HepG2 (cell line): Measurements from ENCODE around the gene KTI12. TPM values are rescaled to one million over a fixed set of nuclear protein-coding genes. Genes with fewer than 3 reads are reported as not detected.

Experiments
- ATAC-seq: fragments of 200-7000 bp; cut with Tn5 transposase; 3 replicates; pipeline ENCODE4 v1.9.1; 2020; ENCODE audit warnings: mild to moderate bottlenecking, moderate library complexity
- BruUV-seq: library from RNA; stranded (reverse); fragments of 400-500 nt; replicated peaks from 2 replicates; lab custom pipeline; 2021; lab: Mats Ljungman, UMichigan
- CTCF ChIA-PET: fragments of 300-600 bp; formaldehyde crosslinking; extraction: SDS; loops from one replicate; lab custom pipeline; 2021; ENCODE audit warnings: low total read pairs, inconsistent platforms, low intra/inter-chr PET ratio; lab: Yijun Ruan, JAX
- POLR2A ChIA-PET: fragments of 350-600 bp; sonication (Branson Sonifier 250); formaldehyde crosslinking; loops from one replicate; lab custom pipeline; 2020; ENCODE audit warnings: antibody characterized with exemption, inconsistent platforms; lab: Yijun Ruan, JAX
- DNase-seq: peaks from one replicate; pipeline ENCODE4 v3.0.0-alpha.2; 2015; ENCODE audit warnings: low spot score
- FAIRE-seq: peaks from 3 replicates; lab custom pipeline; 2011; peaks lifted over from hg19 to GRCh38; lab: Jason Lieb, UNC
- H2AFZ ChIP-seq: one replicate; pipeline ENCODE4 v1.6.1; 2011; ENCODE audit warnings: low read length, inconsistent platforms
- H3K27ac ChIP-seq: fragments of 300-600 bp; 3 replicates; pipeline ENCODE4 v1.8.0; 2011; ENCODE audit warnings: mixed run types, mild to moderate bottlenecking, mixed read lengths, low read length, inconsistent platforms; ENCODE audit not compliant: insufficient read depth; ENCODE audit errors: extremely low read length
- H3K27me3 ChIP-seq, 2 experiments: fragments of 200-600 bp in 1 of 2; 2 replicates in 1 of 2; 3 replicates in 1 of 2; pipeline versions ENCODE4 v1.6.0 to v1.8.0; 2011; ENCODE audit warnings: low read length in 2 of 2, mild to moderate bottlenecking in 2 of 2, moderate library complexity in 2 of 2, inconsistent platforms in 1 of 2; ENCODE audit not compliant: insufficient read depth in 2 of 2, control insufficient read depth in 1 of 2
- H3K36me3 ChIP-seq, 2 experiments: fragments of 200-600 bp in 1 of 2; replicated peaks in 1 of 2; 2 replicates in 1 of 2; 3 replicates in 1 of 2; pipeline versions ENCODE4 v1.5.1 to v1.8.0; 2011; ENCODE audit warnings: low read length in 2 of 2, inconsistent platforms in 1 of 2; ENCODE audit not compliant: insufficient read depth in 2 of 2, control insufficient read depth in 1 of 2
- H3K4me1 ChIP-seq: 2 replicates; pipeline ENCODE4 v1.5.1; 2012; ENCODE audit warnings: low read length, inconsistent platforms; ENCODE audit not compliant: insufficient read depth
- H3K4me2 ChIP-seq: 2 replicates; pipeline ENCODE4 v1.6.0; 2011; ENCODE audit warnings: low read depth, low read length, inconsistent platforms
- H3K4me3 ChIP-seq, 3 experiments: fragments of 200-600 bp in 1 of 3; sonication (generic), shearing (Covaris generic) in 1 of 3; replicated peaks in 1 of 3; 2 replicates each; pipeline ENCODE4 v1.5.1; 2011 to 2016; ENCODE audit warnings: low read length in 3 of 3, inconsistent platforms in 2 of 3, low read depth in 2 of 3, mild to moderate bottlenecking in 2 of 3, control low read depth in 1 of 3, mixed read lengths in 1 of 3; ENCODE audit not compliant: insufficient read depth in 1 of 3
- H3K79me2 ChIP-seq: one replicate; pipeline ENCODE4 v1.6.1; 2011; ENCODE audit warnings: low read length, inconsistent platforms; ENCODE audit not compliant: insufficient read depth
- H3K9ac ChIP-seq: 2 replicates; pipeline ENCODE4 v1.6.0; 2011; ENCODE audit warnings: mild to moderate bottlenecking, low read depth, low read length, inconsistent platforms; ENCODE audit not compliant: insufficient read depth
- H3K9me3 ChIP-seq: 2 replicates; pipeline ENCODE4 v1.5.1; 2012; ENCODE audit warnings: mild to moderate bottlenecking, low read length
- H4K20me1 ChIP-seq: 2 replicates; pipeline ENCODE4 v1.6.0; 2011; ENCODE audit warnings: inconsistent platforms, mild to moderate bottlenecking, low read length, moderate library complexity; ENCODE audit not compliant: insufficient read depth
- AGO2 ChIP-seq: fragments of 200-400 bp; formaldehyde crosslinking; optimal IDR thresholded peaks from 2 replicates; pipeline ENCODE3; 2017; ENCODE audit warnings: mild to moderate bottlenecking, low read depth, low read length, moderate library complexity
- CBX1 ChIP-seq: IDR thresholded peaks from one replicate; pipeline ENCODE4 v1.6.1; 2016; ENCODE audit warnings: antibody characterized with exemption, low read depth
- CEBPB ChIP-seq: IDR thresholded peaks from 2 replicates; pipeline ENCODE4 v1.6.1; 2011; ENCODE audit warnings: low read depth, low read length, improper control_type of control experiment, borderline replicate concordance
- EHMT2 ChIP-seq: fragments of 200-600 bp; sonication (generic); IDR thresholded peaks from 2 replicates; pipeline ENCODE4 v1.7.0; 2017; ENCODE audit warnings: antibody characterized with exemption, low read depth, low read length, borderline replicate concordance
- GATA4 ChIP-seq: sonication (generic); IDR thresholded peaks from 2 replicates; pipeline ENCODE4 v1.6.1; 2016; ENCODE audit warnings: antibody characterized with exemption, low read depth, borderline replicate concordance
- GFI1 ChIP-seq: sonication (generic); formaldehyde crosslinking; IDR thresholded peaks from 2 replicates; pipeline ENCODE4 v1.5.0; 2020; ENCODE audit warnings: missing genetic modification reagents, mild to moderate bottlenecking, borderline replicate concordance
- HNRNPL ChIP-seq: fragments of 200-400 bp; formaldehyde crosslinking; IDR thresholded peaks from 2 replicates; pipeline ENCODE4 v1.6.1; 2017; ENCODE audit warnings: mild to moderate bottlenecking, low read depth, low read length
- IRF2 ChIP-seq: IDR thresholded peaks from 2 replicates; pipeline ENCODE4 v1.6.1; 2018; ENCODE audit warnings: missing genetic modification reagents, missing compliant biosample characterization
- MIXL1 ChIP-seq: IDR thresholded peaks from 2 replicates; pipeline ENCODE4 v1.6.1; 2016
- MYNN ChIP-seq: sonication (generic); formaldehyde crosslinking; IDR thresholded peaks from 2 replicates; pipeline ENCODE4 v1.4.0; 2020; ENCODE audit warnings: mild to moderate bottlenecking, low read depth, missing genetic modification reagents
- NFIC ChIP-seq: IDR thresholded peaks from 2 replicates; pipeline ENCODE4 v1.6.1; 2012; ENCODE audit warnings: mild to moderate bottlenecking, low read length, inconsistent platforms
- RARA ChIP-seq: IDR thresholded peaks from 2 replicates; pipeline ENCODE4 v1.6.1; 2016; ENCODE audit warnings: missing genetic modification reagents, missing compliant biosample characterization
- RBAK ChIP-seq: sonication (generic); formaldehyde crosslinking; IDR thresholded peaks from 2 replicates; pipeline ENCODE4 v1.5.1; 2020; ENCODE audit warnings: mild to moderate bottlenecking, missing genetic modification reagents
- SNAPC5 ChIP-seq: sonication (generic); formaldehyde crosslinking; IDR thresholded peaks from 2 replicates; pipeline ENCODE4 v1.8.1; 2023; ENCODE audit warnings: mild to moderate bottlenecking, missing genetic modification reagents, borderline replicate concordance
- SOX6 ChIP-seq, 2 experiments: fragments of 450-650 bp in 1 of 2; sonication (generic) in 1 of 2; formaldehyde crosslinking in 1 of 2; IDR thresholded peaks; 2 replicates each; pipeline versions ENCODE4 v1.4.0 to v1.6.1; 2017 to 2020; ENCODE audit warnings: antibody characterized with exemption in 1 of 2, mild to moderate bottlenecking in 1 of 2, missing genetic modification reagents in 1 of 2
- TIGD3 ChIP-seq: sonication (generic); formaldehyde crosslinking; IDR thresholded peaks from 2 replicates; pipeline ENCODE4 v1.5.1; 2020; ENCODE audit warnings: mild to moderate bottlenecking, missing genetic modification reagents, borderline replicate concordance
- ZBTB43 ChIP-seq: sonication (generic); formaldehyde crosslinking; conservative IDR thresholded peaks from 2 replicates; pipeline ENCODE4 v1.4.0; 2020; ENCODE audit warnings: missing genetic modification reagents
- ZNF446 ChIP-seq: sonication (generic); formaldehyde crosslinking; IDR thresholded peaks from 2 replicates; pipeline ENCODE4 v1.5.0; 2020; ENCODE audit warnings: mild to moderate bottlenecking, missing genetic modification reagents
- ZNF556 ChIP-seq: sonication (generic); formaldehyde crosslinking; IDR thresholded peaks from 2 replicates; pipeline ENCODE4 v1.4.0; 2020; ENCODE audit warnings: mild to moderate bottlenecking, missing genetic modification reagents, borderline replicate concordance
- WGBS: methylation state at CpG from one replicate; pipeline ENCODE4 v1.1.6; 2017; ENCODE audit warnings: low lambda C conversion rate; 5-methylcytosine and 5-hydroxymethylcytosine counted together
- in situ Hi-C: cut with HindIII; loops from 2 replicates; pipeline ENCODE4 v1.10.0; 2017; ENCODE audit warnings: low pct_unique_long_range_greater_than_20kb; ENCODE audit not compliant: extremely low pct_ligation_motif_present
- intact Hi-C: fragments of 100-400 bp; cut with micrococcal nuclease; formaldehyde crosslinking; loops from one replicate; pipeline ENCODE4 v1.10.0; 2022; ENCODE audit not compliant: unreplicated experiment
- polyA plus RNA-seq, 8 experiments: library from polyadenylated mRNA; depleted of rRNA in 3 of 8; stranded (reverse) in 7 of 8; unstranded in 1 of 8; fragments of >200 nt; fragmentation: Illumina TruSeq in 4 of 8; extraction: Trizol in 4 of 8; gene quantifications; 2 replicates each; pipeline versions ENCODE4 v1.2.1 to v1.2.3, GENCODE V29; 2011 to 2016; ENCODE audit warnings: low read depth in 4 of 8, missing spikeins in 1 of 8, mixed read lengths in 1 of 8; ENCODE audit not compliant: insufficient read depth in 1 of 8
- total RNA-seq, 5 experiments: library from RNA; depleted of rRNA; stranded (reverse); fragments of >200 nt; fragmentation: Illumina TruSeq; extraction: Trizol; gene quantifications; 2 replicates each; pipeline ENCODE4 v1.2.3, GENCODE V29; 2016; ENCODE audit warnings: low read depth in 1 of 5

Gene KTI12
- total and polyA plus RNA-seq, 2 of the 13 experiments (the other 11 are each of a cell fraction or from before 2014, with no cell fraction given) = 7.4 to 10.2 TPM

- TF ChIP-seq CBX1 = no peak
- TF ChIP-seq AGO2 = peak; percentile 93
- TF ChIP-seq, all 625 proteins: peak for 258
Measured at GRCh38 chr1:52033190-52034049, at the start of gene KTI12 (continued).

GRCh38 chr1:52080014-52080415, 46.4 kb upstream of the KTI12 start:
- Histone ChIP-seq H3K27me3 (no peaks in the 10 kb centered on the region), H3K4me3 (no peak overlapping the region), H3K27ac (peak overlapping the region; percentile 80), H3K9me3 (no peaks in the 10 kb centered on the region), H3K79me2 (peaks cover 31% of the 10 kb centered on the region), H4K20me1 (no peaks in the 10 kb centered on the region), H3K4me2 (peak overlapping the region; percentile 47), H3K4me1 (peaks cover 55% of the 10 kb centered on the region), H3K36me3 (peaks cover 6 to 41% of the 10 kb centered on the region in 2 experiments; a peak in 3 of 5 replicates), H3K9ac (no peak overlapping the region), H2AFZ (no peak overlapping the region)
- in situ Hi-C loops = no loop called here
- ChIA-PET POLR2A (interaction anchor here (0.5 to 3.9 kb wide), 17 partner anchors 9 to 351 kb away, joined by 3 to 80 read pairs (median 5); partner anchors contain the start of genes BTF3L4, CC2D1B, KTI12 and ORC1), CTCF (no interaction called here)
- FAIRE-seq (peak; percentile 39), ATAC-seq (peak; percentile 81), DNase-seq (peak; percentile 97)
- 0% methylated on average over 3 of the region's 3 CpGs for WGBS
- intact Hi-C loops = no loop called here
- no TSS peak for BruUV-seq
- TF ChIP-seq ZNF556 (CRISPR knock-in tag) (no peak), ZBTB43 (CRISPR knock-in tag) (no peak), HNRNPL (no peak), RBAK (CRISPR knock-in tag) (no peak), NFIC (peak; percentile 85; the same call in 1 of the 2 replicates), GATA4 (no peak), RARA (CRISPR knock-in tag) (peak; percentile 64), GFI1 (CRISPR knock-in tag) (peak; percentile 29; the same call in 1 of the 2 replicates), SNAPC5 (CRISPR knock-in tag) (no peak), EHMT2 (no peak), ZNF446 (CRISPR knock-in tag) (no peak), IRF2 (CRISPR knock-in tag) (peak; percentile 39; the same call in 1 of the 2 replicates), SOX6 (IDR thresholded peaks at IDR 0.05) (no peak), SOX6 (CRISPR knock-in tag; IDR thresholded peaks at IDR 0.05) (peak; percentile 95), MIXL1 (no peak), MYNN (CRISPR knock-in tag) (no peak), TIGD3 (CRISPR knock-in tag) (no peak), CEBPB (peak; percentile 78)
